ENCODE data around the gene DUSP9. TPM values are rescaled to one million over a fixed set of nuclear protein-coding genes. Genes with fewer than 3 reads are reported as not detected.
A peak's percentile ranks its signal among the peaks of the same experiment; 100 is the strongest.
"Not testable (repeated sequence)": the region's sequence is repeated elsewhere in the genome, so short reads cannot be mapped to it uniquely, and the experiment has no call there.

Gene DUSP9
- total RNA-seq, 1 experiment from 2014 or later, result not detected

DNA sequence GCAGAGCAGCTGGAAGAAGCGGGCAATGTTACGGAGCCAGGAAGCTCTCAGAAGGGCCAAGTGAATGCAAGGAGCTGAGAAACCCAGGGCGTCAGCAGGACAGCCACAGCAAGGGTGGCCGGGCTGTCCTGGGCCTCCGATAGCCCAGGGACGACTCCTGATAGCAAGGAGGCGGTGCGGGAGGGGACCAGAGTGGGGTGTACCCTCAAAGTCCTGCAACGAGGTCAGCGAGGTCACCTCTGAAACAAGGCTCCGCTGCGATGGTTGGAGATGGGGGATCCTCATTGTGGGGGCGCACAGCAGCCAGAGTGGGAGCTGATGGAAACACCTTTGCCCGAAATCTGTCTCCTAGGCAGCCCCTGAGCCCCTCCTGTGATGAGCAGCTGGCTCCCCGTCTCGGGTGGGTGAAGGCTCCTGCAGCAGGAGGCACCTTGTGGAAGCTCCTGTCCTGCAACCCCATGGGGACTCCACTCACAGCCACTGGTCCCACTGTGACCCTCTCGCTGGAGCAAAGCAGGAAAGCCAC is 43.8 kb upstream of the DUSP9 start:
- no peak for DNase-seq
- Histone ChIP-seq H4K20me1 (ENCODE audit: insufficient read depth, low read depth, low read length) (no peaks in the 10 kb centered on the region), H3K4me2 (ENCODE audit: low read depth, low read length, poor library complexity, severe bottlenecking) (no peak overlapping the region), H3K9me3 (ENCODE audit: low read length) (no peaks in the 10 kb centered on the region), H3K4me1 (ENCODE audit: low read length) (peaks cover 8% of the 10 kb centered on the region), H3K9ac (ENCODE audit: low read length) (no peak overlapping the region), H3K27ac (ENCODE audit: low read length) (no peak overlapping the region), H3K79me2 (ENCODE audit: low read length) (no peaks in the 10 kb centered on the region), H3K36me3 (ENCODE audit: insufficient read depth, low read length) (no peaks in the 10 kb centered on the region), H3K4me3 (ENCODE audit: low read length) (no peak overlapping the region), H3K9me2 (replicated peaks; ENCODE audit: insufficient read depth, low read length) (no peaks in the 10 kb centered on the region), H3K27me3 (ENCODE audit: low read length) (no peaks in the 10 kb centered on the region), H2AFZ (ENCODE audit: low read length) (no peak overlapping the region)

GRCh38 chrX:153604666-153605380 is 42.2 kb upstream of the DUSP9 start:
- not testable (repeated sequence) for H3K9me3 ChIP-seq (ENCODE audit: low read length); H3K36me3 ChIP-seq (ENCODE audit: insufficient read depth, low read length); H3K4me2 ChIP-seq (ENCODE audit: low read depth, low read length, poor library complexity, severe bottlenecking); H2AFZ ChIP-seq (ENCODE audit: low read length); H3K27me3 ChIP-seq (ENCODE audit: low read length); H3K4me1 ChIP-seq (ENCODE audit: low read length); H3K4me3 ChIP-seq (ENCODE audit: low read length); H3K9me2 ChIP-seq (replicated peaks; ENCODE audit: insufficient read depth, low read length); H4K20me1 ChIP-seq (ENCODE audit: insufficient read depth, low read depth, low read length); H3K79me2 ChIP-seq (ENCODE audit: low read length); DNase-seq; H3K27ac ChIP-seq (ENCODE audit: low read length); H3K9ac ChIP-seq (ENCODE audit: low read length)

GRCh38 chrX:153606503-153606902 is 40.5 kb upstream of the DUSP9 start:
- Histone ChIP-seq H3K79me2 (ENCODE audit: low read length) (no peaks in the 10 kb centered on the region), H3K36me3 (ENCODE audit: insufficient read depth, low read length) (no peaks in the 10 kb centered on the region), H3K9ac (ENCODE audit: low read length) (no peak overlapping the region), H4K20me1 (ENCODE audit: insufficient read depth, low read depth, low read length) (no peaks in the 10 kb centered on the region), H3K9me2 (replicated peaks; ENCODE audit: insufficient read depth, low read length) (no peaks in the 10 kb centered on the region), H2AFZ (ENCODE audit: low read length) (no peak overlapping the region), H3K27me3 (ENCODE audit: low read length) (no peaks in the 10 kb centered on the region), H3K9me3 (ENCODE audit: low read length) (no peaks in the 10 kb centered on the region), H3K4me2 (ENCODE audit: low read depth, low read length, poor library complexity, severe bottlenecking) (no peak overlapping the region), H3K27ac (ENCODE audit: low read length) (no peak overlapping the region), H3K4me1 (ENCODE audit: low read length) (no peaks in the 10 kb centered on the region; the same call in 1 of the 2 replicates), H3K4me3 (ENCODE audit: low read length) (no peak overlapping the region)
- DNase-seq, result no peak

DNA sequence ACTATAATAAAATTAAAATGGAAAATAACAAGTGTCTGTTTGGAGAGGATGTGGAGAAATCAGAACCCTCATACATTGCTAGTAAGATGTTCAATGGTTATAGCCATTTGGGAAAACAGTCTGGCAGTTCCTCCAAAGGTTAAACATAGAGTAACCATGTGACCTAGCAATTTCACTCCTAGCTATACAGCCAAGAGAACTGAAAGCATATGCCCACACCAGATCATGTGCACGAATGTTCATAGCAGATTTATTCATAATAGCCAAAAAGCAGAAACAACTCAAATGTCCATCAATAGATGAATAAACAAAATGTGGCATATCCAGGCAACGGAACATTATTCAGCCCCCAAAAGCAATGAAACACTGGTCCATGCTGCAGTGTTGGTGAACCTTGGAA is 38.6 kb upstream of the DUSP9 start:
- no peak overlapping the region for H3K4me3 ChIP-seq (ENCODE audit: low read length)
- H4K20me1 ChIP-seq (ENCODE audit: insufficient read depth, low read depth, low read length), result no peaks in the 10 kb centered on the region
- no peak overlapping the region for H3K4me2 ChIP-seq (ENCODE audit: low read depth, low read length, poor library complexity, severe bottlenecking)
- H2AFZ ChIP-seq (ENCODE audit: low read length), result no peak overlapping the region
- DNase-seq, result no peak
- H3K27me3 ChIP-seq (ENCODE audit: low read length), result no peaks in the 10 kb centered on the region
- H3K9me2 ChIP-seq (replicated peaks; ENCODE audit: insufficient read depth, low read length), result no peaks in the 10 kb centered on the region
- no peak overlapping the region for H3K27ac ChIP-seq (ENCODE audit: low read length)
- peaks cover 12% of the 10 kb centered on the region for H3K4me1 ChIP-seq (ENCODE audit: low read length)
- no peak overlapping the region for H3K9ac ChIP-seq (ENCODE audit: low read length)
- no peaks in the 10 kb centered on the region for H3K36me3 ChIP-seq (ENCODE audit: insufficient read depth, low read length)
- H3K79me2 ChIP-seq (ENCODE audit: low read length), result no peaks in the 10 kb centered on the region
- H3K9me3 ChIP-seq (ENCODE audit: low read length), result no peaks in the 10 kb centered on the region

- Histone ChIP-seq H3K27me3 (ENCODE audit: low read length) (no peaks in the 10 kb centered on the region), H3K9me2 (replicated peaks; ENCODE audit: insufficient read depth, low read length) (no peaks in the 10 kb centered on the region), H3K79me2 (ENCODE audit: low read length) (no peaks in the 10 kb centered on the region), H3K36me3 (ENCODE audit: insufficient read depth, low read length) (no peaks in the 10 kb centered on the region), H3K4me3 (ENCODE audit: low read length) (no peak overlapping the region), H3K4me1 (ENCODE audit: low read length) (peaks cover 12% of the 10 kb centered on the region), H2AFZ (ENCODE audit: low read length) (no peak overlapping the region), H3K9ac (ENCODE audit: low read length) (no peak overlapping the region), H4K20me1 (ENCODE audit: insufficient read depth, low read depth, low read length) (no peaks in the 10 kb centered on the region), H3K27ac (ENCODE audit: low read length) (no peak overlapping the region), H3K9me3 (ENCODE audit: low read length) (no peaks in the 10 kb centered on the region), H3K4me2 (ENCODE audit: low read depth, low read length, poor library complexity, severe bottlenecking) (no peak overlapping the region)
- no peak for DNase-seq
These were observed 38.2 kb upstream of the DUSP9 start for GRCh38 chrX:153608806-153609205.

DNA sequence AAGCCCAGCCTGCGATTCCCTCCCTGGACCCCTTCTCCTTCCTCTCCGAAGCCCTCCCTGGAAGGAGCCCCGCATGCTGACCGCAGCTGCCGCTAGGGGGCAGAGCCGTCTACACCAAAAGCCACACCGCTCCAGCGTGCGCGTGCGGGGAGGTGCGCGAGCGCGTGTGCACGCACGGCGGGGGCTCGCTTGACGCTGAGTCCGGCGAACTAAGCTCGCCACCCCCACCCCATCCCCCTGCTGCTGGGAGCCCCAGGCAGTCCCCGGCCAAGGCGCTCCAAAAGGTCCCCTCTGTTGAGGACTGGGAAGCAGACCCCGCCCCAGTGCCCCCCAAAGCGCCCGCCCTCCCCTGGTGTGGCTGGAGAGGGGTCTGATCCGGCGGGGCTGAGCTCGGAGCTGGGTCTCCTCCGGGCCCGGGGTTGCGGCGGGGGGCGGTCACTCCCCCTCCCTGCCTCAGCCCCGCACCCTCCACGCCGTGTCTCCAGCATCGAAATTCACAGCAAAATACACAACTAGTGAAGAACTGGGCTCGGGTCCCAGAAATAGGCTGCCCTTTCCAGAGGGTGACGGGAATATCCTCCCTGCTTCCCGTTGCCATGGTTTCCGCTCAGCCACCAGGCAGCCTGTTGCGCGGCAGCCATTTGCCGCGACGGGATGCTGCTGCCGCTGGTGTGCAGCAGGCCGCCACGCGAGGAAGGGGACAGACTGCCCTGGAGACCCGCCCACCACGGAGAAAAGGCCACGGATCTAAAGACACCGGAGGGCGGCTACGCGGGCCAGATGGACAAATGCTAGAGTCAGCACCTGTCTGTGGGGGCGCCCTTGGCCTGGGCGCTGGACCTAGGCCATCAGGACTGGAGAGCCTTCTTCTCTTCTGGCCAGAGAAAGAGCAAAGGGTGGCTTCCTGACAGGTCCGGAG is 36.8 kb upstream of the DUSP9 start:
- Histone ChIP-seq H3K4me1 (ENCODE audit: low read length) (peaks cover 12% of the 10 kb centered on the region), H3K4me3 (ENCODE audit: low read length) (no peak overlapping the region), H3K9ac (ENCODE audit: low read length) (no peak overlapping the region), H3K9me3 (ENCODE audit: low read length) (no peaks in the 10 kb centered on the region), H3K27me3 (ENCODE audit: low read length) (no peaks in the 10 kb centered on the region), H3K9me2 (replicated peaks; ENCODE audit: insufficient read depth, low read length) (no peaks in the 10 kb centered on the region), H4K20me1 (ENCODE audit: insufficient read depth, low read depth, low read length) (no peaks in the 10 kb centered on the region), H3K36me3 (ENCODE audit: insufficient read depth, low read length) (no peaks in the 10 kb centered on the region), H2AFZ (ENCODE audit: low read length) (no peak overlapping the region), H3K4me2 (ENCODE audit: low read depth, low read length, poor library complexity, severe bottlenecking) (peak overlapping the region; percentile 27), H3K79me2 (ENCODE audit: low read length) (no peaks in the 10 kb centered on the region), H3K27ac (ENCODE audit: low read length) (no peak overlapping the region)
- peak; percentile 86 for DNase-seq

DNA sequence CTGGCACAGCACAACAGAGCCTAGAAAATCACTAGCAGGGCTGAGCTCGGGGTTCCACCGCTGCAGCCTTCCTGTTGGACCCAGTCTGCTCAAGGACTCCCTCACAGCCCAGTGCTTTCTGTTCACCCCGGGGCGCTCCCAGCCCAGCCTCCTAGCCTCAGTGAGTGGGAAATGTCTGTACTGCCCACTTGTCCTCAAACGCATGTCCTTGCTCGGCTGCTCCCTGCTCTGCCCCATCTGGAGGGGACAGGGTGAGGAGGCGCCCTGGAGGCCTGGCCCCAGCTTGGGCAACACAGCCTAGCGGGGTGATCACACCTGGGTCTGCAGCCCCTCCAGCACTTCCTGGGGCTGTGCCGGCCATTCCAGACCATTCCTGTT is 36.2 kb upstream of the DUSP9 start:
- no peaks in the 10 kb centered on the region for H3K36me3 ChIP-seq (ENCODE audit: insufficient read depth, low read length)
- no peaks in the 10 kb centered on the region for H3K27me3 ChIP-seq (ENCODE audit: low read length)
- no peak overlapping the region for H2AFZ ChIP-seq (ENCODE audit: low read length)
- no peak for DNase-seq
- no peak overlapping the region for H3K4me3 ChIP-seq (ENCODE audit: low read length)
- no peaks in the 10 kb centered on the region for H3K79me2 ChIP-seq (ENCODE audit: low read length)
- H3K4me1 ChIP-seq (ENCODE audit: low read length), result peaks cover 12% of the 10 kb centered on the region
- no peaks in the 10 kb centered on the region for H3K9me3 ChIP-seq (ENCODE audit: low read length)
- no peaks in the 10 kb centered on the region for H4K20me1 ChIP-seq (ENCODE audit: insufficient read depth, low read depth, low read length)
- H3K4me2 ChIP-seq (ENCODE audit: low read depth, low read length, poor library complexity, severe bottlenecking), result no peak overlapping the region
- no peak overlapping the region for H3K9ac ChIP-seq (ENCODE audit: low read length)
- no peak overlapping the region for H3K27ac ChIP-seq (ENCODE audit: low read length)
- no peaks in the 10 kb centered on the region for H3K9me2 ChIP-seq (replicated peaks; ENCODE audit: insufficient read depth, low read length)

GRCh38 chrX:153611298-153612095 is 35.5 kb upstream of the DUSP9 start:
- no peak overlapping the region for H3K9ac ChIP-seq (ENCODE audit: low read length)
- no peak overlapping the region for H3K27ac ChIP-seq (ENCODE audit: low read length)
- H3K4me2 ChIP-seq (ENCODE audit: low read depth, low read length, poor library complexity, severe bottlenecking), result no peak overlapping the region
- no peak overlapping the region for H2AFZ ChIP-seq (ENCODE audit: low read length)
- H3K4me3 ChIP-seq (ENCODE audit: low read length), result no peak overlapping the region
- no peaks in the 10 kb centered on the region for H3K9me3 ChIP-seq (ENCODE audit: low read length)
- no peak for DNase-seq
- no peaks in the 10 kb centered on the region for H3K27me3 ChIP-seq (ENCODE audit: low read length)
- no peaks in the 10 kb centered on the region for H3K36me3 ChIP-seq (ENCODE audit: insufficient read depth, low read length)
- H3K79me2 ChIP-seq (ENCODE audit: low read length), result no peaks in the 10 kb centered on the region
- H4K20me1 ChIP-seq (ENCODE audit: insufficient read depth, low read depth, low read length), result no peaks in the 10 kb centered on the region
- peaks cover 12% of the 10 kb centered on the region for H3K4me1 ChIP-seq (ENCODE audit: low read length)
- no peaks in the 10 kb centered on the region for H3K9me2 ChIP-seq (replicated peaks; ENCODE audit: insufficient read depth, low read length)

Data from Karpas-422 (cell line).